Stimulated activated CD4-positive, alpha-beta T cell treated with anti-CD3 and anti-CD28 coated beads, TNF-alpha, amount 100 ng/mL, for 4 hours (primary cell): ENCODE measurements around the gene TAF5.
"Not testable (repeated sequence)": the region's sequence is repeated elsewhere in the genome, so short reads cannot be mapped to it uniquely, and the experiment has no call there.

Experiments used
- DNase-seq, 3 experiments: peaks; one replicate each; pipeline ENCODE4 v3.0.0-alpha.2; 2020; ENCODE audit warnings: low read depth in 3 of 3

The TAF5 gene

GRCh38 chr10:103413564-103413963, 45.8 kb downstream of the TAF5 start:
- DNase-seq, result no peak

- no peak for DNase-seq
Measured at GRCh38 chr10:103415581-103415980, 47.8 kb downstream of the TAF5 start.

DNA sequence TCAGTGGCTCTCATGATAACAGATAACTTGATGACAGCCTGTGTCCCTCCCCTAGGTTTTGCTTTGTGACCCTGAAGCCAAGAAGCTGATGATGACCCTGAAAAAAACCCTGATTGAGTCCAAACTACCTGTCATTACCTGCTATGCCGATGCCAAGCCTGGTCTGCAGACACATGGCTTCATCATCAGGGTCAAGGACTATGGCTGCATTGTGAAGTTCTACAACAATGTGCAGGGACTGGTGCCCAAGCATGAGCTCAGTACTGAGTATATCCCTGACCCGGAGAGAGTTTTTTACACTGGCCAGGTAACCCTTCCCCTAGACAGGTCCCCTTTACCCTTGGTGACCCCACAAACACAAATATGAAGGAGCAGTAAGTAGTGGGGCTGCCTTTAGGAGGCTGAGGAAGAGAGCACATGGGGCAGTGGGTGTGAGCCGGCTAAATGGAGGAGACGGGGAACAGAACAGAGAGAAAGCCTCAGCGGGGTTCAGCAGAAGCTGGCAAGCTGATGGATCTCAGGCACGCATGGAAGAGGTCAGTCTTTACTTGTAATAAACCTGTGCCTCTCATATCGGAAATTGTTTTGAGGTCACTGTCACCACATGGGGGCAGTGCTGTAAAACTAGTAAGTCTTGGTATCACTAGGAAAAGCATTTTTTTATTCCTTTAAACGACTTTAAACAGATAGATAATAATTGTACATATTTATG, 48.8 kb downstream of the TAF5 start:
- DNase-seq, result peak in 2 of 3 experiments; percentile 18 to 32

GRCh38 chr10:103417148-103417469, 49.3 kb downstream of the TAF5 start:
- not testable (repeated sequence) for DNase-seq

DNA sequence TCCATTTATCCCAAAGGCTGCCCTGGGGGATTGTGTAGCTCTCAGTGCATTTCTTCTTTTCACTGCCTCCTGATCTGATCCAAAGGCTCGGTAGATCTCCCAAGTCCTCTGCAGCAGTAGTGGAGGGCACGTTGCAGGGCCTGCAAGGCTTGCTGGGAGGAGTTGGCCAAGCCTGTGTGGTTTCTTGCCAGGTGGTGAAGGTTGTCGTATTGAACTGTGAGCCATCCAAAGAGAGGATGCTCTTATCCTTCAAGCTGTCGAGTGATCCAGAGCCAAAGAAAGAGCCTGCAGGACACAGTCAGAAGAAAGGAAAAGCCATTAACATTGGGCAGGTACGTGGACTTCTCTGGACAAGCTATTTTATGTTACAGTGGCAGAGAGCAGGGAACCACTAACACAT, 49.8 kb downstream of the TAF5 start:
- DNase-seq, result no peak

DNA sequence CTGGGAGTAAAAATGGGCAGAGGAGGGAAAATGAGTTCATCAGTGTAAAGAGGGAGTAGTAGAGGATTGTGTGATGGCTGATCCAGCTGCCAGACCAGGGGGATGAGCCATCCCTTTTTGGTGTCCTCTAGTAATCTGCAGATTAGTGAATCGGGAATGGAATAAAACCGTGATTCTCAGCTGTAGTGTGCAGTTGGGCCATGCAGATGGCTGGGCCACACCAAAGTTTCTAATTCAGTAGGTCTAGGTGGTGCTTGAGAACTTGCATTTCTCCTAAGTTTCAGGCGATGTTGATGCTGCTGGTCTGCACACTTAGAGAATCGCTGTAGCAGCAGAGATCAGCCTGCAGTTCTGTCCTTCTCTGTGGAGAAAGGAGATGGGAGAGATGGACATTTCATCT, 51.3 kb downstream of the TAF5 start:
- no peak for DNase-seq

DNA sequence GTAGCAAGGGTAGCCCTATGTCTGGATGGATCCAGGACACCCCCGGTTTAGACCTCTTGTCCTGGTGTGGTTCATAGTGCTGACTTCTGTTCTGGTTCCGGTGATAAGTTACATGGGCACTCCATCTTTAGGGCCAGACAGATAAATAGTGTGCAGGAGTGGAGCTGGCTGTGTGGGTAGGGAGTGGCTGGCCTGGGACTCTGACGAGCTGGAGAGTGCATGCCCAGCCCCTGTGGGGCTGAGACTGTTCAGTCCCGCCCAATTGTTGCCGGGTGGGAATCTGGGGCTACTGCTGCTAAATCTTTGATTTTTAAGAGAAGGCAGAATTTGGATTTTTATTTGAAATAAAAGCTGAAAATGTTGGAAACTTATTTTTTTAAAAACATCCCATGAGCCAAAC, 56.0 kb downstream of the TAF5 start:
- no peak for DNase-seq

DNA sequence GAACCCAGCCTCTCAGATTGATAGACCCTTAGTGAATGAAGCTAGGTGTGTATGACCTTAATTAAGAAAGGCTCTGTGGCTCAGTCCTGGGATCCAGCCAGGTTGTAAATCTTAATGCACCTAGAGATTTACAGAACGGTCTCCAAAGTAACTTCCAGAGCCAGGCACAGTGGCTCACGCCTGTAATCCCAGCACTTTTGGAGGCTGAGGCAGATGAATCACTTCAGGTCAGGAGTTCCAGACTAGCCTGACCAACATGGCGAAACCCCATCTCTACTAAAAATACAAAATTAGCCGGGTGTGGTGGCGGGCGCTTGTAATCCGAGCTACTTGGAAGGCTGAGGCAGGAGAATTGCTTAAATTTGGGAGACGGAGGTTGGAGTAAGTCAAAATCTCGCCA, 60.1 kb downstream of the TAF5 start:
- DNase-seq, result no peak

DNA sequence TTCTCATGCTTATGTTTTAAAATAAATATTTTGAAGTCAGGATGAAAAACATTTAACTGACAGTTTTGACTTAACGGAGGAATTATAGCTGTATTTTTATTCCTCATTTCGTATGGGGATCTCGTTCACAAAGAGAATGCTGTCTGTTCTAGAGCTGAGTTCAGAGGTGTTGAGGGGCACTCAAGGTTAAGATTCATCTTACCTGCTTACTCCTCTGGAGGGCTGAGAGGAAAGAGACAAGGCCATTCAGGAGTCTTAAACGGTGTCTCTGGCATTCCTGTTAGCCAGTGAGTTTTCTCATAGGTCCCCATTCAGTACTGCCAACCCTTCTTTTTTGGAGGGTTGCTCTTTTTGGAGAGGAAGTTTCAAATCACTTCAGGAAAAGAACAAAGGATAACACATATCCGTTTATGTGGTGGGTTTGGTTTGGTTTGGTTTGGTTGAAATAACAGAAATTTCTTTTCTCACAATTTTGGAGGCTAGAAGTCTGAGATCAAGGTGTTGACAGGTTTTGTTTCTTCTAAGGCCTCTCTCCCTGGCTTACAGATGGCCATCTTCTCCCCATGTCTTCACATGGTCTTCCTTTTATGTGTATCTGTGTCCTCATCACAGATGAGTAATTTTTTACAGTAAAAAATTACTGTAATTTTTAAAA, 61.3 kb downstream of the TAF5 start:
- no peak for DNase-seq

DNA sequence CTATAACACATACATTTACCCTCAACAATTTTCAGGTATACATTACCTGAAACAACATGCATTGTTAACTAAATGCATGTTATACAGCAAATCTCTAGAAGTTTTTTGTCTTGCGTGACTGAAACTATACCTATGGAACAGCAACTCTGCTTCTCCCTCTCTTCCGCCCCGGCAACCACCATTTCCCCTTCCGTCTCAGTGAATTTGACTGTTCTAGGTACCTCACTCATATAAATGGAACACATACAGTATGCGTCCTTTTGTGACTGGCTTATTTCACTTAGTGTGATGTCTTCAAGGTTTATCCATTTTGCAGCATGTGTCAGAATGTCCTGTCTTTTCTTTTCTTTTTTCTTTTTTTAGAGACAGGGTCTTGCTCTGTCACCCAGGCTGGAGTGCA, 61.9 kb downstream of the TAF5 start:
- no peak for DNase-seq

DNA sequence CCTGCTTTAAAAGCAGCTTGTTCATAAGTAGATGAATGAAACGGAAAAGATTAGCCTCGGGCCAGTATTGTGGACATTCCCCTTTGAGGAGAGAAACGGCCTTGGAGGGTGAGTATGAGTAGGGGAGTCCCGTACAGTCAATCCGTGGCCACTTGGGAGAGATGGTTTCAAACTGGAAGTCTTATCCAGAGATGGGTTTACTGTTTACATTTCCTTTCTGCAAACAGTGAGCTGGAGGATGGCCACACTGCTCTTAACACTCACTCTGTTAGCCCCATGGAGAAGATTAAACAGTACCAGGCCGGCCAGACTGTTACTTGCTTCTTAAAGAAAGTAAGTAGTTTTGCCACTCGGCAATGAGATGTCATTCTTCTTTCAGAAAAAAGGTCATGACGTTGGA, 64.1 kb downstream of the TAF5 start:
- no peak for DNase-seq

DNA sequence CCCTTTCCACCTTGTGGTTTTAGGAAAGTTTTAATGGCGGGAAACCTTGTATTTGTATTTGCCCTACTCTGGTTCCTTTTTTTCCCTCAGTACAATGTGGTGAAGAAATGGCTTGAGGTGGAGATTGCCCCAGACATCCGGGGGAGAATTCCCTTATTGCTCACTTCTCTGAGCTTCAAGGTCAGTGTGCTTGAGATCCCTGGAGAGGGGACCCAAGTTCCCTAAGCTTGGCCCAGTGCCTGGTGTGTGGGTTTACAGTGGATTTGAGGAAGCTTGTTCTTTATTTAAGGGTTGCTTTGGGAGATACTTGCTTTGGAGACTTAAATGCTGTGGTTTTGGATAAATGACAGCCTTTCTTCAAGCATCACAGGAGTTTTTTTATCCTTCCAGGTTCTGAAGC, 66.1 kb downstream of the TAF5 start:
- no peak for DNase-seq
